Endodermal cell (in vitro differentiated cells): ENCODE results near the gene UBXN11. TPM values are rescaled to one million over a fixed set of nuclear protein-coding genes. Genes with fewer than 3 reads are reported as not detected.

Source experiments
- DNase-seq: peaks from one replicate; pipeline ENCODE4 v3.0.0-alpha.2; 2017
- H3K27ac ChIP-seq: 2 replicates; pipeline ENCODE4 v1.5.1; 2013; ENCODE audit warnings: mild to moderate bottlenecking, low read depth, low read length, moderate library complexity
- H3K27me3 ChIP-seq: 2 replicates; pipeline ENCODE4 v1.6.1; 2013; ENCODE audit warnings: mild to moderate bottlenecking, low read length, moderate library complexity; ENCODE audit not compliant: insufficient read depth, control insufficient read depth, poor library complexity, severe bottlenecking
- H3K36me3 ChIP-seq: 2 replicates; pipeline ENCODE4 v1.7.0; 2013; ENCODE audit warnings: mild to moderate bottlenecking, low read length, moderate library complexity; ENCODE audit not compliant: control insufficient read depth, insufficient read depth
- H3K4me1 ChIP-seq: one replicate; pipeline ENCODE4 v1.7.0; 2013; ENCODE audit warnings: low read length; ENCODE audit not compliant: control insufficient read depth, insufficient read depth
- H3K4me3 ChIP-seq: 2 replicates; pipeline ENCODE4 v1.5.1; 2013; ENCODE audit warnings: mild to moderate bottlenecking, low read length, moderate library complexity
- H3K9ac ChIP-seq: 2 replicates; pipeline ENCODE4 v1.6.1; 2013; ENCODE audit warnings: mild to moderate bottlenecking, low read length, moderate library complexity; ENCODE audit not compliant: poor library complexity, severe bottlenecking; ENCODE audit errors: extremely low read depth
- H3K9me3 ChIP-seq: 2 replicates; pipeline ENCODE4 v1.6.1; 2013; ENCODE audit warnings: mild to moderate bottlenecking, low read length, moderate library complexity; ENCODE audit not compliant: control insufficient read depth
- H3K27ac Mint-ChIP-seq: 2 replicates; pipeline ENCODE4 v1.8.0; 2020; ENCODE audit warnings: mixed read lengths
- H3K27me3 Mint-ChIP-seq: 2 replicates; pipeline ENCODE4 v1.8.0; 2021; ENCODE audit warnings: mild to moderate bottlenecking, mixed read lengths; ENCODE audit not compliant: insufficient read depth
- H3K36me3 Mint-ChIP-seq: 2 replicates; pipeline ENCODE4 v1.8.0; 2020; ENCODE audit warnings: low read depth, mixed read lengths
- H3K4me1 Mint-ChIP-seq: 2 replicates; pipeline ENCODE4 v1.8.0; 2020; ENCODE audit warnings: mixed read lengths
- H3K4me3 Mint-ChIP-seq: 2 replicates; pipeline ENCODE4 v1.8.0; 2020; ENCODE audit warnings: mild to moderate bottlenecking, moderate library complexity, mixed read lengths
- H3K9me3 Mint-ChIP-seq: 2 replicates; pipeline ENCODE4 v1.8.0; 2020; ENCODE audit warnings: mild to moderate bottlenecking, mixed read lengths
- CTCF ChIP-seq: fragments of 200-600 bp; sonication (generic); conservative IDR thresholded peaks from 2 replicates; pipeline ENCODE4 v1.5.0; 2021; ENCODE audit warnings: antibody characterized with exemption, mild to moderate bottlenecking
- WGBS, 2 experiments: methylation state at CpG; one replicate each; pipeline versions ENCODE4 v1.1.5 to v1.1.7; 2013; ENCODE audit warnings: missing lambda C conversion rate in 2 of 2, mixed read lengths in 1 of 2; ENCODE audit not compliant: insufficient coverage in 1 of 2, insufficient read length in 1 of 2; 5-methylcytosine and 5-hydroxymethylcytosine counted together
- total RNA-seq, 2 donors: library from RNA; stranded (reverse); fragmentation: NEBNext Ultra II Directional in 1 of 2; extraction: Animal tissue kit (Norgen Biotek cat#: 25700) in 1 of 2; gene quantifications; 2 replicates in 1 of 2; 3 replicates in 1 of 2; pipeline ENCODE4 v1.2.1, GENCODE V29; 2021

Gene UBXN11
- total RNA-seq, 2 donors from 2014 or later, result 24.3 to 30.3 TPM

- no peaks in the 10 kb centered on the region for H3K4me1 ChIP-seq
- Mint-ChIP-seq H3K36me3 (peaks cover 30% of the 10 kb centered on the region), H3K27ac (no peak overlapping the region), H3K27me3 (no peaks in the 10 kb centered on the region), H3K4me3 (no peak overlapping the region), H3K4me1 (peaks cover 23% of the 10 kb centered on the region), H3K9me3 (no peaks in the 10 kb centered on the region)
- H3K36me3 ChIP-seq, result no peaks in the 10 kb centered on the region
- DNase-seq, result peak; percentile 98
- H3K27me3 ChIP-seq, result no peaks in the 10 kb centered on the region
- 44 to 67% methylated on average over 1 to 16 of the region's 16 CpGs for WGBS, 2 experiments
- H3K27ac ChIP-seq, result no peak overlapping the region
- TF ChIP-seq CTCF, result peak; percentile 91
- H3K4me3 ChIP-seq, result no peak overlapping the region
- H3K9ac ChIP-seq, result no peak overlapping the region
- no peaks in the 10 kb centered on the region for H3K9me3 ChIP-seq
Observed at GRCh38 chr1:26321315-26322041, 15.0 kb upstream of the UBXN11 start.

GRCh38 chr1:26320896-26321295 is 14.5 kb upstream of the UBXN11 start:
- Mint-ChIP-seq H3K9me3 (no peaks in the 10 kb centered on the region), H3K27me3 (no peaks in the 10 kb centered on the region), H3K4me1 (peaks cover 26% of the 10 kb centered on the region), H3K36me3 (peaks cover 30% of the 10 kb centered on the region), H3K27ac (no peak overlapping the region), H3K4me3 (no peak overlapping the region)
- no peak for DNase-seq
- no peaks in the 10 kb centered on the region for H3K36me3 ChIP-seq
- no peak overlapping the region for H3K4me3 ChIP-seq
- TF ChIP-seq CTCF, result no peak
- no peaks in the 10 kb centered on the region for H3K27me3 ChIP-seq
- H3K4me1 ChIP-seq, result no peaks in the 10 kb centered on the region
- no peak overlapping the region for H3K9ac ChIP-seq
- no peaks in the 10 kb centered on the region for H3K9me3 ChIP-seq
- H3K27ac ChIP-seq, result no peak overlapping the region
- 70 to 85% methylated on average over 2 of the region's 2 CpGs for WGBS, 2 experiments

GRCh38 chr1:26318338-26319064 is 12.1 kb upstream of the UBXN11 start:
- Histone ChIP-seq H3K4me3 (no peak overlapping the region), H3K9me3 (no peaks in the 10 kb centered on the region), H3K36me3 (no peaks in the 10 kb centered on the region), H3K27ac (no peak overlapping the region), H3K9ac (no peak overlapping the region), H3K27me3 (no peaks in the 10 kb centered on the region), H3K4me1 (no peaks in the 10 kb centered on the region)
- WGBS, 2 experiments, result 94 to 100% methylated on average over 4 to 9 of the region's 9 CpGs
- no peak for DNase-seq
- peaks cover 13% of the 10 kb centered on the region for H3K36me3 Mint-ChIP-seq
- H3K4me3 Mint-ChIP-seq, result no peak overlapping the region
- peak overlapping the region; percentile 59 for H3K27ac Mint-ChIP-seq
- peaks cover 26% of the 10 kb centered on the region for H3K4me1 Mint-ChIP-seq
- no peaks in the 10 kb centered on the region for H3K9me3 Mint-ChIP-seq
- TF ChIP-seq CTCF, result no peak
- H3K27me3 Mint-ChIP-seq, result peaks cover 4% of the 10 kb centered on the region
